Activated T-helper 1 cell treated with Interleukin-2 at 50 U/mL for 16 hours (primary cell): ENCODE data around the gene RPRD2.

Experiments used
- DNase-seq: peaks from one replicate; pipeline ENCODE4 v3.0.0-alpha.2; 2020; ENCODE audit warnings: low read depth

RPRD2 gene

DNA sequence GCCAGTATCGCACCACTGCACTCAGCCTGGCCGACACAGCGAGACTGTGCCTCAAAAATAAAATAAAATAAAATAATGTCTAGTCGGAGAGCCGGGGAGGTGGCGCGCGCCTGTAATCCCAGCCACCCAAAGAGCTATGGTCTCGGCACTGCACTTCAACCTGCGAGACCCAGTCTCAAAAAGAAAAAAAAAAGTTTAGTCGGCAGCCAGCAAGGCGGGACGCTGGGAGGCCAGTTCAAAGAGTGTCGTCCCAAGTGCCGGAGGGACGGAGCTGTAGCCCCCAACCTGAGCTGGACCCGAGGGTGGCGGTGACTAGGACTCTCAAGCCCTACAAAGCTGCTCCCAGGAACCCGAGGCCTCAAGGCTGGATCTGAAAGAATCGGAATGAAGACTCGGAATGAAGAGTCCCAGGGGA lies 151.0 kb downstream of the RPRD2 start:
- no peak for DNase-seq

DNA sequence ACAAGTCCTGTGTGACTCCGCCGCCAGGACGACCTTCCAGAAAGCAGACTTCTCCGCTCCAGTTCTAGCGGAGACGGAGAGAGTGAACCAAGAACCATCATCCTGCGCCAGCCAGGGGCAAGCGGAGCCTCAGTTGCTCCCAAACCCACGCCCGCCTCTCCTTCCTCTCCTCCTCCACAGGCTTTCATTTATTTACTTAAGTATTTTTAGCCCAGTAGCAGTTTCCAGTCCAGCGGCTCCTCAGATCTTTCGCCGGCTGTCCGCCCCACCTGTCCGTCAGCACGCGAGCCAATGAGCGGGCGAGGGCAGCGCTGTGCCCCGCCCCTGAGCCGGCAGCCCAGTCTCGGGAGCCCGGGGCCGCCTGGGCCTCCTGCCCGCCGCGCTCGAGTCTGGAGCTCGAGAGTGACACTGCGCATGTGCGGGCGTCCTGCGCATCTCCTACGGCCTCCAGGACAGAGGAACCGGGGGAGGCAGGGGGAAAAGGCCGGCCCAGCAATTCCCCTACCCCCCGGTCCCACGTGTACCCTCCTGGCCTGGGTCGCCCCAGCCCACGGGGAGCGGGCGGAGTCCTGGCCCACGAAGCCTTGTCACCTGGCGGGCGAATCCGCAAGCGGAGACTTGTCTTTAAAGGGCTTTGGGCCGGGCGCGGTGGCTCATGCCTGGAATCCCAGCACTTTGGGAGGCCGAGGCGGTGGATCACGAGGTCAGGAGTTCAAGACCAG lies 151.5 kb downstream of the RPRD2 start, which contains the start of gene FALEC:
FALEC (plus strand) TSS at position 425 of the 722 bp plus-strand sequence.
- peak; percentile 85 for DNase-seq

DNA sequence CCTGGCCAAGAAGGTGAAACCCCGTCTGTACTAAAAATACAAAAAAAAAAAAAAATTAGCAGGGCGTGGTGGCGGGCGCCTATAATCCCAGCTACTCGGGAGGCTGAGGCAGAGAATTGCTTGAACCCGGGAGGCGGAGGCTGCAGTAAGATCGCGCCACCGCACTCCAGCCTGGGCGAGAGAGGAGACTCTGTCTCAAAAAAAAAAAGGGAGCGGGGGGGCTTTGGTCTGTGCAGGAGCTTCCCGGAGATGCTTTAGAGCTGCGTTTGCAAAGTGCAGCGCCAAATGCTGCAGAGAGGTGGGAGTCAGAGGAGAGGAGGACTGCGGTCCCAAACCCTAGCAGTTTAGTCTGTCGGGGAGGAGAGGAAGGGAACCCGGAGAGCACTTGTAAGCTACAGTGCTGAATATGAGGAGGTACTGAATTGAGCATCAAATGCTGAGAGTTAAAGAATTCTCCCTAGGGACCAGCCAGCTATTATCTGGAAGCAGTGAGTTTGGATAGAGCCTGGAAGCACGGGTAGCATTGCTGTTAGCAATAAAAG lies 152.2 kb downstream of the RPRD2 start:
- no peak for DNase-seq

DNA sequence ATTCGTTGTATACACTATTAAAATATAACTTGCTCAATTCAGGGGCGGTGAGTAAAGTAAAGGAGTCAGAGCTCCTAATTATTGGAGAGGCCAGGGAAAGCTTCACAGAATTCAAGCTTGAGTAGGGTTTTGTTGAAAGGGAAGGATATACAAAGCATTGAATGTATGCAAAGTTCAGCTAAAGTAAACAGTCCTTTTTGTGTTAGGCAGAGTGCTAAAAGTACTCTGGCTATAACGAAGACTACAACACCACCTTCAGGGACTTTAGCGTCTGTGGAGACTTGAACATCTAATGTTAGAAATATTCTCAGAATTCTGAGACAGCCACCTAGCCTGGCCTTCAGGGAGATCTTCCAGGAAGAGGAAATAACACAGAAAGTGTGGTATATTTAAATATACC lies 152.7 kb downstream of the RPRD2 start:
- DNase-seq = no peak

DNA sequence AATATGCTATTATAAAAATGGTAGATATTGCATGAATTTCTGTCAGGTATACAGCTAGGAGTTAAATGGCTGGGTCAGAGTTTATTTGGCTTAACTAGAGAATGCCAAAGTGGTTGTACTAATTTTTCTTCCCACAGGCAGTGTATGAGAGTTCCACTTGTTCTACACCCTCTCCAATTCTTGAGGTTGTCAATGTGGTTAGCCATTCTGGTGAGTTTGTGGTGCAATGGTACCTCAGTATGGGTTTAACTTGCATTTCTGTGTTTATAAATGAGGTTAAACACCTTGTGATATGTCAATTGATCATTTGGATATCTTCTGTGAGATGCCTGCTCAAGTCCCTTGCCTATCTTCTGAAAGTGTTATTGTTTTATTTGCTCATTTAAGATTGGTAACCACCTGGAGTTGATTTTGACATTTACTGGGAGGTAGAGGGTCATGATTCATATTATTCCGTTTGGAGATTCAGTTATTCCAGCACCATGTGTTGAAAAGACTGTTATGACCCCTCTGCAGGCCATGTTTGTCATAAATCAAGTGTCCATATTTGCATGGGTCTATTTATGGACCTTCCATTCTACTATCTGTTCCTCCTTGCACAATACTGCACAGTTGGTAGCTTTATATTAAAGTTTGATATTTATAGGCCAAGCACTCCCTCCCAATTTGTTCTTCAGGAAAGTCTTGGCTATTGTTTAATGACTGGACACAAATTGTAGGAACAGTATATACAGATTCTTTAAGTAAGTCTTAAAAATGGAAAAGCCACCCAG lies 157.4 kb downstream of the RPRD2 start:
- DNase-seq = no peak

DNA sequence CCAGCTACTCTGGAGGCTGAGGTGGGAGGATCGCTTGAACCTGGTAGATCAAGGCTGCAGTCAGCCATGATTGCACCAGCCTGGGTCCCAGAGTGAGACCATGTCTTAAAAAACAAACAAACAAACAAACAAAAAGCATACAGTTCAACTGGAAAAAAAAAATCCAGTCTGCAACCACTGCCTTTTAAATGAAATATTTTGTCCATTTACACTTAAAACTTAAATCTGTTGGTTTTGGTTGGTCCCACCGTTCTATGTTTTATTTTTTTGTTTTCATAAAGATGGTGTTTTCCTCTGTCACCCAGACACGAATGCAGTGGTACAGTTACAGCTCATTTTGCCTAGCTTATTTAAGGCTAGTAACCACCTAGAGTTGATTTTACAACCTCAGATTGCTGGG lies 161.4 kb downstream of the RPRD2 start:
- DNase-seq = no peak
